SJCRH30 (cell line): Measurements from ENCODE around the gene DNAH17. TPM values are rescaled to one million over a fixed set of nuclear protein-coding genes. Genes with fewer than 3 reads are reported as not detected.
A peak's percentile ranks its signal among the peaks of the same experiment; 100 is the strongest.

ENCODE experiments used
- DNase-seq, 2 experiments: peaks; one replicate each; pipeline ENCODE4 v3.0.0-alpha.2; 2015 to 2020
- H3K27ac ChIP-seq: fragments of 250-450 bp; sonication (Bioruptor Pico); 2 replicates; pipeline ENCODE4 v1.5.1; 2020; ENCODE audit warnings: mild to moderate bottlenecking, moderate library complexity
- H3K27me3 ChIP-seq: fragments of 250-450 bp; sonication (Bioruptor Pico); 2 replicates; pipeline ENCODE4 v1.5.1; 2020; ENCODE audit warnings: mild to moderate bottlenecking, moderate library complexity
- H3K36me3 ChIP-seq: fragments of 250-450 bp; sonication (Bioruptor Pico); 2 replicates; pipeline ENCODE4 v1.5.1; 2020; ENCODE audit warnings: mild to moderate bottlenecking, moderate library complexity
- H3K4me1 ChIP-seq: fragments of 250-450 bp; sonication (Bioruptor Pico); 2 replicates; pipeline ENCODE4 v1.5.1; 2020; ENCODE audit warnings: mild to moderate bottlenecking, moderate library complexity
- H3K4me3 ChIP-seq: fragments of 250-450 bp; sonication (Bioruptor Pico); 2 replicates; pipeline ENCODE4 v1.5.1; 2020; ENCODE audit warnings: mild to moderate bottlenecking, moderate library complexity
- H3K9me3 ChIP-seq: fragments of 250-450 bp; sonication (Bioruptor Pico); replicated peaks from 2 replicates; pipeline ENCODE4 v1.5.1; 2020; ENCODE audit warnings: mild to moderate bottlenecking, moderate library complexity
- total RNA-seq: library from RNA; depleted of rRNA; stranded (reverse); fragments of >200 nt; shearing (Covaris generic); gene quantifications from 2 replicates; pipeline ENCODE4 v1.2.3, GENCODE V29; 2014

Gene DNAH17
- total RNA-seq, 1 experiment from 2014 or later = 3.1 TPM

DNA sequence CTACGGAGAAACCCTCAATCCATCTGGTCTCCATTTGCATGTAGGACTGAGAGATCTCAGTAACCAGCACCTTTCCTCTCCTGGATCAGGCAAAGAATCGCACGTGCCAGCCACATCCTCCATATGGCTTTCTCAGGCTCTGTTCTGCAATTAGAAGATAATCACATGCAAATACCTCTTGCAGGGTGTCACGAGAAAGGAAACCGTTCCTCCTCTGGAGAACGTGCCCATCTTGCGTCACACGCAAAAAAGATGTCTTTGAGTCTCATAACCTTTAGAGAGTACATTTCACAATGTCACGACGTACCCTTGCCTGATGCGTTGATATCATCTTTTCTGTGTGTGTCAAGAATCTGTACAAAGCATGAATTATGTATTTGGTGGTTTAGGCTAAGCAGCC lies 36.2 kb upstream of the DNAH17 start:
- H3K27ac ChIP-seq = no peak overlapping the region
- H3K9me3 ChIP-seq = peaks cover 1% of the 10 kb centered on the region; the same call in 1 of the 2 replicates
- no peak for DNase-seq
- no peak overlapping the region for H3K4me3 ChIP-seq
- no peaks in the 10 kb centered on the region for H3K36me3 ChIP-seq
- H3K27me3 ChIP-seq = no peaks in the 10 kb centered on the region
- peaks cover 34% of the 10 kb centered on the region for H3K4me1 ChIP-seq

DNA sequence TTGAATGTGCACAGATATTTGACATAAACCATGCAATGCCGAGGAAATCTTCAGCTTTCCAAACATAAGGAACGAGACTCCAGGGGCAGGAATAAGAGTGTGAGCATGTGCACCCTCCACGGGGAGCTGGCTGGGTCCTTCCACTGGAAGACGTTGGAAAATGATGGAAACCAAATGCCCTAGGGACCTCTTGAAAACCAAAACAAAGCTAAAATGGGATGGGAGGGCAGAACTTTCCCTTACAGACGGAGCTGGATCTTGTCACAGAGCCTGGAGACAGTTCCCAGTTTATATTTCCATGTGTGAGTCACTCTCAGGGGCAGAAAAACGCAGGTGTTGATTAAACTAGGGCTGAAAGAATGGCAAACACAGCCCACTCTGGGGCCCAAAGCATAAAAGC lies 34.4 kb upstream of the DNAH17 start:
- H3K4me1 ChIP-seq = peaks cover 22% of the 10 kb centered on the region
- no peaks in the 10 kb centered on the region for H3K36me3 ChIP-seq
- H3K27me3 ChIP-seq = no peaks in the 10 kb centered on the region
- DNase-seq = peak; percentile 61 to 85
- peaks cover 8% of the 10 kb centered on the region for H3K9me3 ChIP-seq
- H3K27ac ChIP-seq = peak overlapping the region; percentile 66
- peak overlapping the region; percentile 24 for H3K4me3 ChIP-seq

DNA sequence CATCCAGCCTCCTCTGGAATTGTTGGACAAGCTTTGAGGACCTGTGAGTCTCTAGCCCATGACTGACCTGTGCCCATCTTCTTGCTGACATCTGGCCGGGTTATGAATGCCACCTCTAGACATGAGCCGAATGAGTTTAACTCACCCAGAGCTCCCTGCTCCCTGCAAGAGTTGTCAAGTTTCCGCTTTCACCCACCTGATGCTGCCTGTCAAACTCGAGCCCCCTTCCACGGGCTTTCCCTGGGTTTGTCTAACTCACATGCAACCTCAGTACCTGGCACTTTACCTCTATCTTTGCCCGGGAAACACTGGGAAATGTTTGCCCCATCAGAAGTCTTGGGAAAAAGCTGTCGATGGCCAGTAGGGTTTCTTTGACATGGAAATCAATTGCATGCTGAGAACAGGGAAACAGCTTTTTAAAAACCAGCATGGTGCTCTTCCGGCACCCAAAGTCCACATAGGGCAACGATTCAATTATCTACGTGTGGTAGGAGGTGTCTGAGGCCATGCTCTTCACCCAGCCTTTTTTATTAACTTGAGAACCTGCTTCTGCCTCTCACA lies 33.8 kb upstream of the DNAH17 start:
- H3K27ac ChIP-seq = peak overlapping the region; percentile 66

DNA sequence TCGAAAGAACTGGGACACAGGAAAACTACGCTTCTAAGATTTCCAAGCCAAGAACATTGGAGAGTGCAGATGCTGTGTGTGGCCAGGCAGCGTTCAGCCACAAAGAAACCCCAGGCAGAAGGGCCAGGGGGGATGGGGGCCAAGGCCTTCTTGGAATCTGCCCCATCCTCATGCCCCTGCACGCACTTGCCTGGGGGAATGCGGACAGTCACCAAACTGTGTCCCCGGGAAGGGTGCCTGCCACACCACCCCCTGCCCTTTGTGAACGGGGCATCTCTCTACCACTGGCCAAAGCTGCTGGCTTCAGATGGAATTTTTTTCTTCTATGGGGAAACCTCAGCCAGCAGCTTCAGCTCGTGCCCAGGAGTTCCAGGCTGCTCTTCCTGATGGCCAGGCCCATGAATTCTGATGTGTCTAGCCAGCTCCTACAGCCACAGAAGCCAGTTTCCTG lies 32.0 kb upstream of the DNAH17 start:
- Histone ChIP-seq H3K27me3 (no peaks in the 10 kb centered on the region), H3K4me1 (peaks cover 22% of the 10 kb centered on the region), H3K9me3 (peaks cover 8% of the 10 kb centered on the region), H3K4me3 (no peak overlapping the region), H3K36me3 (no peaks in the 10 kb centered on the region), H3K27ac (no peak overlapping the region)
- no peak for DNase-seq

More for the DNA sequence above, 33.8 kb upstream of the DNAH17 start:
- peak; percentile 91 to 95 for DNase-seq
- peak overlapping the region; percentile 24 for H3K4me3 ChIP-seq
- no peaks in the 10 kb centered on the region for H3K27me3 ChIP-seq
- H3K4me1 ChIP-seq = peaks cover 22% of the 10 kb centered on the region
- H3K9me3 ChIP-seq = peaks cover 8% of the 10 kb centered on the region
- H3K36me3 ChIP-seq = no peaks in the 10 kb centered on the region

DNA sequence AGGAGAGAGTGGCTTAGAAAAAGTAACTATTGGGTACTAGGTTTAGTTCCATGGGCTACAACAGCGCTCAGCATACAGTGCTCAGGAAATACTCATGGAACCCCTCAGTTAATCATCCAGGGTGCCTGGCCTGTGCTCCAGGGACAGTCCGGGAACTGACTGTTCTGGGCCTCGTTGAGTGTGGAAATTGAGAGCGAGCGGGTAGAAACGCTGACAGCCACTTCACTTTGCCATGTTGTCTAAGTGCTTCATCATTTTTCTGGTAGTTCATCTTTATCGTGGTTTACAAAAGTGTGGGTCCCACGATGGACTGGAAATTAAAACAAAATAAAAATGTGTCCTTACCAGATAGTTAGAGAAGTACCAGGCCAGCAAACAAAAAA lies 31.6 kb upstream of the DNAH17 start:
- DNase-seq = no peak
- H3K9me3 ChIP-seq = peaks cover 8% of the 10 kb centered on the region
- H3K27ac ChIP-seq = no peak overlapping the region
- H3K27me3 ChIP-seq = no peaks in the 10 kb centered on the region
- no peak overlapping the region for H3K4me3 ChIP-seq
- H3K36me3 ChIP-seq = no peaks in the 10 kb centered on the region
- H3K4me1 ChIP-seq = peaks cover 22% of the 10 kb centered on the region

DNA sequence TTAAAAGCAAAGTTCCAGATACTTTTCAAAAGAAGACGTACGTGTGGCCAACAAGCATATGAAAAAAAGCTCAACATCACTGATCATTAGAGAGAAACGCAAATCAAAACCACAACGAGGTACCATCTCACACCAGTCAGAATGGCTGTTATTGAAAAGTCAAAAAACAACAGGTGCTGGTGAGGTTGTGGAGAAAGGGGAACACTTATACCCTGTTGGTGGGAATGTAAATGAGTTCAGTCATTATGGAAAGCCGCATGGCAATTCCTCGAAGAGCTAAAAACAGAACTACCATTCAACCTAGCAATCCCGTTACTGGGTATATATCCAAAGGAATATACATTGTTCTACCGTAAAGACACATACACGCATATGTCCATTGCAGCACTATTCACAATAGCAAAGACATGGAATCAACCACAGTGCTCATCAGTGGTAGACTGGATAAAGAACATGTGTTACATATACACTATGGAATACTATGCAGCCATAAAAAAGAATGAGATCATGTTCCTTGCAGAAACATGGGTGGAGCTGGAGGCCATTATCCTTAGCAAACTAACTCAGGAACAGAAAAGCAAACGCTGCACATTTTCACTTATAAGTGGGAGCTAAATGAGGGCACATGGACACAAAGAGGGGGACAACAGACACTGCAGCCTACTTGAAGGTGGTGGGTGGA lies 31.1 kb upstream of the DNAH17 start:
- peaks cover 8% of the 10 kb centered on the region for H3K9me3 ChIP-seq
- H3K27ac ChIP-seq = no peak overlapping the region
- no peak overlapping the region for H3K4me3 ChIP-seq
- H3K4me1 ChIP-seq = peaks cover 22% of the 10 kb centered on the region
- no peak for DNase-seq
- no peaks in the 10 kb centered on the region for H3K27me3 ChIP-seq
- no peaks in the 10 kb centered on the region for H3K36me3 ChIP-seq

DNA sequence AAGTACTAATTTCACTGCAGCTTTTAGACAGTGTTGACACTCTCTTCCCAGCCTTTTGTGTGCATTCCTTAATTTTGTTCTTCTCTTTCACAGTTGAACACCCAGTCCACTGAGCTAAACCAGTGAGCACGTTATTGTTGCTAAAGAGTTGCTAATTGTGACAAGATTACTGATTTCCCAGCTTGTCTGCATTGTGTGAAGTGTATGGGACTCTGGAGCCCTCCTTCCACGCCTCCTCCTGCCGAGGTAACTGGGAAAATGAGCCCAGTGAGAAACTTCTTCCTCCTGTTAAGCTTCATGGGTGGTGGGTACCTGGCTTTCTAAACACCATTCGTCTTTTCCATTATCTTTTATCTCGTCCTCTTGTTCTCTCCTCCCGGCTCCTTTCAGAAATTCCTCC lies 29.8 kb upstream of the DNAH17 start:
- Histone ChIP-seq H3K4me1 (peaks cover 19% of the 10 kb centered on the region), H3K4me3 (no peak overlapping the region), H3K27ac (no peak overlapping the region), H3K36me3 (no peaks in the 10 kb centered on the region), H3K27me3 (no peaks in the 10 kb centered on the region), H3K9me3 (peaks cover 8% of the 10 kb centered on the region)
- no peak for DNase-seq

DNA sequence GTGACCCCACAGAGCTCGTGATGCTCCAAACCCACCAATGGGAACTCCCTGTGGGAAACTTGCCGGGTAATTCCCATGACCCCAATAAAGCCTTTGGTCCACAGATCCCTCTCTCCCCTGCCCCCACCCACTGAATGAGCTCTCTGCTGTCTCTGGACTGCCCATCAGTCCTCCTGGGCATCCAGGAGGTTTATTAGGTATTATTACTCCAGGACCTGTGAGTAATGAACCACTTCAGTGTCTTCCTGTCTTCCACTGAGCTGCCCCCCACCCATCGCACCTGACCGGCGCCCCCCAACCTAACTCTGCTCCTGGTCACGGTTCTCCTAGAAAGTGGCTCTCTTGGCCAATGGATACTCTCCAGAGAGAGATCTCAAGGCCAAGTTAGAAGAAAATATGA lies 28.7 kb upstream of the DNAH17 start:
- Histone ChIP-seq H3K4me1 (peaks cover 11% of the 10 kb centered on the region), H3K9me3 (peaks cover 8% of the 10 kb centered on the region), H3K27ac (no peak overlapping the region), H3K36me3 (no peaks in the 10 kb centered on the region), H3K4me3 (no peak overlapping the region), H3K27me3 (no peaks in the 10 kb centered on the region)
- no peak for DNase-seq

DNA sequence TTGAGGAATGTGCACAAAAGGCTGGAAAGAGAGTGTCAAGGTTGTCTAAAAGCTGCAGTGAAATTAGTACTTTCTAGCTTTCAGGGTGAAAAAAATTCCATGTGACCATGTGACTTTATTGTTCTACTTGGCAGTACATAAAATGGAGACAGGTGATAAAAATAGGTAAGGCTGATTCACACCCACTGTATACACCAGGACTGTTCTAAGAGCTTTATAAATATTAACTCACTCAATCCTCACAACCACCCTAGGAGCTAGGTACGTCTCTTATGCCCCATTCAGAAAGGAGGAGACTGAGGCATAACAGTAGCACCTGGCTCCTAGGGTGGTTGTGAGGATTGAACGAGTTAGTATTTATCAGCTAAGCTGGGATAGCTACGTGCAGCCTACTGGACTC lies 28.2 kb upstream of the DNAH17 start:
- H3K4me3 ChIP-seq = no peak overlapping the region

DNA sequence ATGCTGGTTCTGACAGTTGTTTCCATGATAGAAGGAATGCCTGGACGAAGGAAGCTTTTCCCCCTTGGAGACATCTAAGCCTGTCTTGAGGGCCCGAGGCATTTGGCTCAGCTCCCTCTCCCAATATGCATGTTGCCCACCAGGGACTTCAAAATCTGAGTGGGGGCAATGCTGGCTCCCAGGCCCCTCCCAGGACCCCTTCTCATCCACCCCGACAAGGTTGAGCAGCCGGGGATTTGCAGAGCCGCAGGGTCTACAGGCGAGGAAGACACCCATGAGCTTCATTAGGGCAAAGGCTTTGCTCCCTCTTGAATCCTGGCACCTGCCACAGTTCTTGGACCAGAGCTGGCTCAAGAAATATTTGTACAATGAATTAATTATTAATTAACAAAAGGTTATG lies 25.1 kb upstream of the DNAH17 start:
- Histone ChIP-seq H3K27ac (no peak overlapping the region), H3K4me1 (peaks cover 27% of the 10 kb centered on the region), H3K36me3 (no peaks in the 10 kb centered on the region), H3K4me3 (no peak overlapping the region), H3K27me3 (no peaks in the 10 kb centered on the region), H3K9me3 (no peaks in the 10 kb centered on the region)
- DNase-seq = no peak

More for the DNA sequence above, 28.2 kb upstream of the DNAH17 start:
- H3K27me3 ChIP-seq = no peaks in the 10 kb centered on the region
- no peak overlapping the region for H3K27ac ChIP-seq
- no peak for DNase-seq
- H3K36me3 ChIP-seq = no peaks in the 10 kb centered on the region
- peaks cover 8% of the 10 kb centered on the region for H3K4me1 ChIP-seq
- H3K9me3 ChIP-seq = peaks cover 8% of the 10 kb centered on the region

DNA sequence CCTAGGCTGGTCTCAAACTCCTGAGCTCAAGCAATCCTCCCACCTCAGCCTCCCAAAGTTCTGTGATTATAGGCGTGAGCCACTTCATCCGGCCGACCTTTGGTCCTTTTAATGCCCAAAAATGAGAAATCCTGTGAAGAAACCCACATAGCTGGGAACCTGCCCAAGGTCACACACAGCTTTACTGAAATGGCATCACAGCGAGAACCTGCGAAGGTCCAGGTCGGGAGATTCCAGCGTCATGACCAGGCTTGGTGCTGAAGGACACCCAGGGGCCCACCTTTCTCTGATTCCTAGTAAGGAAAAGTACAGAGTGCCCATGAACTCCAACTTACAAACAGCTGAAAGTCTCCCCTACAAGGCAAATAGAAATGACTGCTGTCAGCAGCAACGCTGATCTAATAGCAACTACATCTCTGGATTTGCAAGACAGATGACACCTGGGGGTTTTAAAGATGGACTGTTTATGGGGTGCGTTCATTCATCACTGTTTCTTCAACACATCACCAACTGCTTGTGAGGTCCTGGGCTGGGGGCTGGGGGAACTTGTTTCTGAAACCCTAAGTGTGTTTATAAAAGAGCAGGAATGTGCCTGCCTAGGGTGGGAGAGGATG lies 24.5 kb upstream of the DNAH17 start:
- no peak overlapping the region for H3K27ac ChIP-seq
- no peak overlapping the region for H3K4me3 ChIP-seq
- H3K27me3 ChIP-seq = no peaks in the 10 kb centered on the region
- no peaks in the 10 kb centered on the region for H3K36me3 ChIP-seq
- DNase-seq = no peak
- H3K4me1 ChIP-seq = peaks cover 32% of the 10 kb centered on the region
- H3K9me3 ChIP-seq = no peaks in the 10 kb centered on the region

DNA sequence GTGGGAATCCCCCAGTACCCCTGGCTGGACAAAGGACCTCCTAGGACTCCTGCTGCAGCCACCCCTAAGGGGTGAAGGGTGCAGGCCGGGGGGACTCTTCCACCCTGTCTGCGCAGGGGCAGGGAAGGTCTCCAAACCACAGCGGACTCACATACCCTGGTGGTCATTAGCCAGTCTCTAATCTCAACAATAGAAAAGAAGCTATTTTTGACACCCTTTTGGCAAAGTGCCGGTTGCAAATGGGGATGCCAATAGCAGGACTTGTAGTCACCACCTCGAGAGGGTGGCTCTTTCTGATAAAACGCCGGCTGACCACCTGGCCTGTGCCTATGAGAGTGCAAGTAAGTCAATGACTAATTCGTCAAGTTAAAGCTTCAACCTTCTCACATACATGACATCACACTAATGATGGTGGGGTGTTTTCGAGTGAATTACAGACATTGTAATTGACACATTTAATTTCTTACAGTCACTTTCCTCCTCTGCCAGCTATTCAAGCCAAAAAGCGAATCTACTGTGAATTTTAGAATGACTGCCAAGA lies 23.1 kb upstream of the DNAH17 start:
- Histone ChIP-seq H3K27ac (no peak overlapping the region), H3K9me3 (no peaks in the 10 kb centered on the region), H3K36me3 (no peaks in the 10 kb centered on the region), H3K4me3 (no peak overlapping the region), H3K4me1 (peaks cover 42% of the 10 kb centered on the region), H3K27me3 (no peaks in the 10 kb centered on the region)
- DNase-seq = no peak

DNA sequence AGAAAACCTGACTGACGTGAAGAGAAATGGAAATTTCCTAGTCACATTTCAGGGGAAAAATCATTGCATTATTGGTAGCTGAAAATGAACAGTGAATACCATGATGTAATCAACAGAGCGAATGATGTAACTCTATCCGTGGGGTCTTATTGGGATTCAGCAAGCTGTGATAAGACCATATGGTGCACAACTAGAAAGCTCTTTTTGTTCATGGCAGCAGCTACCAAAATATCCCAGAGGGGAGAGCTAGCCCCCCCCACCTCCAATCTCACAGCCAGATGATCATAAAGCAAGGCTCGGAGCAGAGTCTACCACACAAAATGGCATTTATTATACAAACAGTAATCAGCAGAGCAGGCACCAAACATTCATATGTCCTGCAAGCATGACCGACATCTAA lies 22.2 kb upstream of the DNAH17 start:
- H3K9me3 ChIP-seq = no peaks in the 10 kb centered on the region
- DNase-seq = peak; percentile 71 to 89
- no peak overlapping the region for H3K4me3 ChIP-seq
- no peaks in the 10 kb centered on the region for H3K27me3 ChIP-seq
- H3K27ac ChIP-seq = peak overlapping the region; percentile 8
- no peaks in the 10 kb centered on the region for H3K36me3 ChIP-seq
- peaks cover 47% of the 10 kb centered on the region for H3K4me1 ChIP-seq

DNA sequence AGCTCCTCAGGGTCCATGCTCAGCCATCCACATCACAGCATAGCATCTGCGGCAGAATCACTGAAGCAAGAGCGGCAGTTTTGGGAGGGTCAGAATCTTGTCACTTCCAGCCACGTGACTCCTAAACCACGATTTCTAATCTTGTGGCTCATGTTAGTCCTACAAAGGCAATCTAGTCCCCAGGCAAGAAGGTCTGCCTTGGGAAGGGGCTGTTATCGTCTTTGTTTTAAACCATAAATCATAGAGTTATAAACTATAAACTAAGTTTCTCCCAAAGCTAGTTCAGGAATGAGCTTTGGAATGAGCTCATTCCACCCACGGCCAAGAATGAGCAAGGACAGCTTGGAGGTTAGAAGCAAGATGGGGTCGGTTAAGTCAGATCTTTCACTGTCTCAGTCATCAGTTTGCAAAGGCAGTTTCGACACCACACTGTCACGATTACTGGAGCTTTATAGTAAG lies 20.8 kb upstream of the DNAH17 start:
- Histone ChIP-seq H3K27me3 (no peaks in the 10 kb centered on the region), H3K27ac (no peak overlapping the region)
- no peak for DNase-seq

More for the DNA sequence above, 20.8 kb upstream of the DNAH17 start:
- H3K4me1 ChIP-seq = peaks cover 61% of the 10 kb centered on the region
- no peaks in the 10 kb centered on the region for H3K36me3 ChIP-seq
- no peak overlapping the region for H3K4me3 ChIP-seq
- H3K9me3 ChIP-seq = no peaks in the 10 kb centered on the region
